HuH-7.5 (cell line): ENCODE measurements around the gene C1orf174.

Experiments used
- DNase-seq: peaks from one replicate; pipeline ENCODE4 v3.0.0; 2011; ENCODE audit warnings: low spot score

Gene C1orf174

DNA sequence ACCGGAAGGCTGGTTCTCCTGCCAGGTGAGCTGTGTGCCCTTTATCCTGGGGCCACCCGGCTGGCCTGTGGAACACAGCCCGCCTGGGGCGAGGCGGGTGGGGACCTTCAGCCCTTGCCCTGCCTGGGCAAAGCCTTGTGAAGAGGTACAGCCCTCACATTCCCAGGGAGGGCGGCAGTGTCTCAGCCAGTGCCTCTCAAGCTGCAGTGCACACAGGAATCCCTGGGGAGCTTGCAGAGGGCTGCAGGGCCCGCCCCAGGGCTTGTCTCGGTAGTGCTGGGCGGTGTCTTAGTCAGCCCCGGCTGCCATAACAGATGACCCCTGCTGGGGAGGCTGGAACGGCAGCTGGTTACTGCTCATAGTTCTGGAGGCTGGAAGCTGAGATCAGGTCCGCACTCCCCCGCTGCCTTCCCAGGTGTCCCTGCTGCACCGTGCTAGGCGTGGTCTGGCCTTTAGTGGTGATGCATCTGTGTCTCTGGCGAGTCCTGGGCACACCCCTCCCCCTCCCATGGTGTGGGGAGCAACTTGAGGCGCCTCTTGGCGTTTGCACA, 30.2 kb downstream of the C1orf174 start:
- DNase-seq, result no peak

DNA sequence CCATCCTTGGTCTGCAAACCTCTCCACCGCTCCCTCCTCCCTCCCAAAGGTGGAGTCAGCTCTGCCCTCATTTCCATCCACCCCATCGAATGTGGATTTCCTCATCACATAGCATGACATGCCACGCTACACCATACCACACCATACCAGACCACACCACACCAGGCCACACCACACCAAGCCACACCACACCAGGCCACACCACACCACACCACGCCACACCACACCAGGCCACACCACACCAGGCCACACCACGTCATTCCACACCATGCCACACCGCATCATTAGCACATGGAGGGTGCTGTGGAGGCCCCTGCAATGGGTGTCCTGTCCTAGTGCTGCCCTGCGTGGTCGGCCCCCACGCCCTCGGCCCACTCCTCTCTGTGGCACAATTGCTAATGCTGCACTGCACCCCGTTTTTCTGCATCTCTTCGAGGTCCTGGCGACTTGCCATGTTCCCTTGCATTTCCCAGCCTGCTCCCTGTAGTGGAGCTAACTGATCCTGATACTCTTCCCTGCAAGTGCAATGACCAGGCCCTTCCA, 31.5 kb downstream of the C1orf174 start:
- DNase-seq, result no peak

DNA sequence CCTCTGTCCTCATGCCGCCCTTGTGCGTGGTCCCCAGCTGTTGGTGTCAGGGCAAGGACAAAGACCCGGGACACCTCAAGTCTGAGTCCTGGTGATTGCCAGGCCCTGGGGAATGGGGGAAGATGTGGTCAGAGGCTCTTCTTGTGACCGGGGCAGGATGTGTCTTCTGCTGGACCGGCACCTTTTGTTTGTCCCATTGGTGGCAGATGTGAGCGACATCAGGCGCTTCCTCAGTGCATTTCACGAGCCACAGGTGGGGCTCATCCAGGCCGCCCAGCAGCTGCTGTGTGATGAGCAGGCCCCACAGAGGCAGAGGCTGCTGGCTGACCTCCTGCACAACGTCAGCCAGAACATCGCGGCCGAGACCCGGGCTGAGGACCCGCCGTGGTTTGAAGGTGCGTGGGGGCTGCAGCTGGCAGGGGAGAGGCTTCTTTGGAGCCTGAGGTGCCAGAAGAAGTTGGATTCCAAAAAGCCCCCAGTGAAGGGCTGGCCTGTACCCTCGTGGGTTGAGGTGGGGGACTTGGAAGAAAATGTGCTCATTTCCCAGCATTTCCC, 34.4 kb downstream of the C1orf174 start:
- no peak for DNase-seq

DNA sequence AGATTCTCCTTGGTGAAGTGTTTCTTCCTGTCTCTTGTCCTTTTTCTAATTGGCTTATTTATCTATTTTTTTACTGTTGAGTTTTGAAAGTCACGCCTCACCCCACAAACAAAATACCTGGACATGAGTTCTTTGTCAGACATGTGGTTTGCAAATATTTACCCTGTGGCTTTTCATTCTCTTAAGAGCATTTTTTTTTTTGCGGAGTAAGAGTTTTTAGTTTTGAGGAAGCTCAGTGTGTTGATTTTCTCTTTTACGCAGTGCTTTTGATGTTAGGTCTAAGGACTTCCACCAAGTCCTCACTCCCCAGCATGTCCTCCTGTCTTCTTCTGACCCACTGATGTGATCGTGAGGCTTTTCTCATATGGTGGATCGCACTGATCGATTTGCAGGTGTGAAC, 35.2 kb downstream of the C1orf174 start:
- DNase-seq, result no peak

DNA sequence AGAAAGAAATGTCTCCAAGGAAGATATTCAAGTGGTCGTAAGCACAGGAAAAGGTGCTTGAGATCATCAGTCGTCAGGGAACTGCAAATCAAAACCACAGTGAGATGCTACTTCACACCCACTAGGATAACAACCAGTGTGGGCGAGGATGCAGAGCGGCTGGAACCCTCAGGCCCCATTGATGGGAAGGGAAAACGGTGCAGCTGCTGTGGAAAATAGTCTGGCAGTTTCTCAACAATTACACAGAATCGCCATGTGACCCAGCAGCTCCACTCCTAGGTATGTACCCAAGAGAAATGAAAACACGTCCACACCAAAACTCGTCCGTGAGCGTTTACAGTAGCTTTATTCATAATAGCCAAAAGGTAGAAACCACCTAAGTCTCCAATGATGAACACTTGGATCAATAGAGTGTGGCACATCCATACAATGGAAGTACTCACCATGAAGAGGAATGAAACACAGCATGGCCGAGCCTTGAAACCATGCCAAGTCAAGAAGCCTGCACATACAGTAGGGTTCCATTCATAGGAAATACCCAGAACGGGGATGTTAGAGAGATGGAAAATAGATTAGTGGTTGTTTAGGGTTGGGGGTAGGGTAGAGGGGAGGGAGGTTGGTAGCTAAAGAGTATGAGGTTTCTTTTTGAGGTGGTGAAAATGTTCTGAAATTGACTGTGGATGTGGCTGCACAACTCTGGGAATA, 36.7 kb downstream of the C1orf174 start:
- no peak for DNase-seq

DNA sequence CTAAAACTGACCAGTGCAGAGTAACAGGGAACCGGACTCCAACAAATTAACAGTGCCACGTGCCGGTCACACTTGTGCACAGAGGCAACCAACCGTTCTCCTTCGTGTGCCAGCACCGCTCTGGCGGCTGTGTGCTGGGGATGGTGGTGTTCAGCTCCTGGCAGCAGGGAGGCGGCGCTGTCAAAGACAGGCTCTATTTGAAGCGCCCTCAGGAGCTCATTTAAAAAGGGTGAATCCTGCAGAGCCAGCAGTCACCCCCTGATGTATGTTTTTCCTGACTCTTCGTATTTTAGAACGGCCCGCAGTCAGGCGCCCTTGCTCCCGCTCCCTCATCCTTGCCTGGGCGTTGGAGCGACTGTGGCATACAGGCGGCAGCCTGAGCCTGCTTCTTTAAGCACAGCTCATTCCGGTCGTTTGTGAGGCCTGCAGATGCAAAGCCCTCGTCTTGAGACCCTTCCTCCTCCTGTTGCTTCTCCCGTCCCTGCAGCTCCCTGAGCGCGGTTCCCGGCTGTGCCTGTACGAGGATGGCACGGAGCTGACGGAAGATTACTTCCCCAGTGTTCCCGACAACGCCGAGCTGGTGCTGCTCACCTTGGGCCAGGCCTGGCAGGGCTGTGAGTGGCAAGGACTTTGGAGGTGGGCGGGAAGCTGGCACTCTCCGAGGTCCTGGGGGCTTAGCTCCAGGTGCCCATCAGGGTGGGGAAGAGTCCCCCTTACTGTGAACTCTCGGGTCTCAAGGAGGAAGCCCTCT, 41.7 kb downstream of the C1orf174 start:
- DNase-seq, result peak; percentile 33

DNA sequence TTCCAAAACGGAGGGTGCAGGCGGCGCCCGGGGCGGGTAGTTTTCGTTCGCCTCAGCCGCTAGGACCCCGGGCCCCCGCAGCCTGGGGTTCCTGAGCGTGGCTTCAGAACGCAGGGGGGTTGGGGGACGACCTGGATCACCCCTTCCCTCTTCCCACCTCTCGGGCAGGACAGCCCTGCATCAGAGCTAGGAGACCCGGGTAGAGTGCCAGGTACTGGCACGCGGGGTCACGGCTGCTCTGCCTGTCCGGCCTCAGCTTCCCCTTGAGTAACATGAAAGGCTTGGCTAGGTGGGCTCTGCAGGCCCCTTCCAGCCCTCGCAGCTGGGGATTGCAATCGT, 42.3 kb downstream of the C1orf174 start:
- DNase-seq, result peak; percentile 30

DNA sequence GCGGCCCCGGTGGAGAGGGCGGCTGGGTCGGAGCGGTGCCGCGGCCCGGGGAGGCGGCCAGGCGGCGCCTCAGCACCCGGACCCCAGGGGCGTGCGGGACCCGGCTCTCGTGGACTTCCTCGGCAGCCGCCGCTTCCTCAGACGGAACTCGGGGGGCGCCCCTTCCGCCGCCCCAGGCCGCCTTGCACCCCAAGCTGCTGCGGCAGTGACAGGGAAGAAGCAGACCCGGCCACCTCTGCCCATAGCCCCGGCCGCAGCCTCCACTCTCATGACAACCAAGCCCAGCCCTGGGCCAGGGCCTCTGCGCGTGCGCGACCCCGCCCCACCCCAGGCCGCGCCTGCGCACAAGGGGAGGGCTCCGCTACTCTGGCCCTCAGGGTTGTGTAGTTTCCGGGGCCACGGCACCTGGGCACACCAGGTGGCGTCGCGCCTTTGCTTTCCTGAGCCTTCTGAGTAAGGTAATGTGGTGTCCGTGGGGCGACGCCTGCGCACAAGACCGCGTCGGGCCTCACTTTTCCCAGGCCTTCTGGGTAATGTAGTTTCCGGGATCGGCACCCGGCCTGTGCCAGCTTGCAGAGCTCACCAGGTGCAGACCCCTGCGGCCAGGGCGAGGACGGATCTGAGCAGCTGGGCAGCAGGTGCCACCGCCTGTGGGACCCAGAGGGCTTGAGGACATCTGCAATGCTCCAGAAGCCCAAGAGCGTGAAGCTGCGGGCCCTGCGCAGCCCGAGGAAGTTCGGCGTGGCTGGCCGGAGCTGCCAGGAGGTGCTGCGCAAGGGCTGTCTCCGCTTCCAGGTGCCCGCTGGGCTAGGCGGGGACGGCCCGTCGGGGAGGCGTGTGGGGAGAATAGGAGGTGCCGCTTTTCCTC, 42.9 kb downstream of the C1orf174 start, which contains the start of the genes CEP104 and DFFB:
TSS of gene CEP104 (minus strand) at position 289 of the 868 bp plus-strand sequence. CDS start 4,804 bp downstream, outside the sequence.
TSS of gene DFFB (plus strand) at position 554 of the 868 bp plus-strand sequence. CDS start at position 682, 128 bp downstream.
- peak; percentile 99 for DNase-seq

DNA sequence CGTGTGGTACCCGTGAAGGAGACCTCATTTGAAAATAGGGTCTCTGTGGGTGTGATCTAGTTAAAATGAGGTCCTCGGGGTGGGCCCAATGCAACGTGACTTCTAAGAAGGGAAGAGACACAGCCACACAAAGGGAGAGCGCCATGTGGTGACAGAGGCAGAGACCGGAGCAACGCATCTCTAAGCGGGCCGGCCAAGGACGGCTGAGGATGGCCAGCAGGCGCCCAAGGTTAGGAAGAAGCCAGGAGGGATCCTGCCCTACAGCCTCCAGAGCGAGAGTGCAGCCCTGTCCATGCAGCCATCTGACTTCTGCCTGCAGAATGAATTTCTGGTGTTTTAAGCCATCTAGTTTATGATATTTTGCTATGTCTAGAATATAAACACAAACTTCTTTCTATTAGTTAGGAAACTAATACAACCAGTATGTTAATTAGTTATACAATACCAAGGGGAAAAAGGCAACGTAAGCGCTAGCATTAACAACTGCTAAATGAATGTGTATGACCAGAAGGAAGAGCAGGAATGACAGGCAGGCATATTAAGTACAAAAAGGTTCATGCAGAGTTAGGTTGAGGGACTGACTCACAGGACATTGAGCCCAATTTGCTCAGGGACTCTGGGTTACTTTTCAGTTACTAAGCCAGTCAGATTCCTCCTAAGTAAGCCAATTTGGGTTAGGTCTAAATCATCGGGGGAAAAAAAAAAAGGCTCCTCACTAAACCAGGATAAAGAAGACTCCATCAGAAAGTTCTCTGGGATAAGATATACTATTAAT, 47.2 kb downstream of the C1orf174 start:
- DNase-seq, result no peak

DNA sequence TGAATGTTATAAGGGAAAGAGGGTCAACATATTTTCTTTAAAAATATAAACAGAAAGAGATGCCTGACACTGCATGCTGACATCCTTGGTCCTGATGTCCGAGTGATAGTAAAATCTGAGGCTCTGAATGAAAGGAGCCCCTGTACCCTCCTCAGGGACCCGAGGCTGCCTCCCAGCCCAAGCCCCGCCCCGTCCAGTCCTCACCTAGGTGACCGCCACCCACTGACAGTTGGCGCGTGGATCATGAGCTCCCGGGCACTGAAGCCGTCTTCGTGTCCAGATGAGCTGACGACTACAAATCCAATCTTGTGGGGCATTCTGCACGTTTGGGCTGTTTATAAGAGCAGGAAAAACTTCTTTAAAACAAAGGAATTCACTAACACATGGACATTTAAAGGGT, 48.0 kb downstream of the C1orf174 start:
- DNase-seq, result no peak

DNA sequence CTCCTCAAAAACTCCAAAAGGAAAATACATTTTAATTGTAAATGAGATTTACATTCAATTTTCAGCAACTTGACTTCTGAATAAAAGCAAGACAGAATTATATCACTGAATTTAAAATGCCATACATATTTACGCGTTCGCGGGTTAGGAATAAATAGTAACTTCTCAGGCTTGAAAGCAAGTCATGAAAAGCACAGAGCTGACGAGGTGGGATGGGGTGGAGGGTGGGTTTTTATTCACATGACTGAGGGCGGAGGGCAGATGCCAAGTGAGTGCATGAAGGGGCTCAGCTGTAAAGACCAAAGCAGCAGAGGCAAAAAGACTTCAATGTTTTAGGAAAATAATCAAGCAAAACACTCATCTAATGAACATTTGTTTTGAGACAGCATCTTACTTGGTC, 48.8 kb downstream of the C1orf174 start:
- no peak for DNase-seq

DNA sequence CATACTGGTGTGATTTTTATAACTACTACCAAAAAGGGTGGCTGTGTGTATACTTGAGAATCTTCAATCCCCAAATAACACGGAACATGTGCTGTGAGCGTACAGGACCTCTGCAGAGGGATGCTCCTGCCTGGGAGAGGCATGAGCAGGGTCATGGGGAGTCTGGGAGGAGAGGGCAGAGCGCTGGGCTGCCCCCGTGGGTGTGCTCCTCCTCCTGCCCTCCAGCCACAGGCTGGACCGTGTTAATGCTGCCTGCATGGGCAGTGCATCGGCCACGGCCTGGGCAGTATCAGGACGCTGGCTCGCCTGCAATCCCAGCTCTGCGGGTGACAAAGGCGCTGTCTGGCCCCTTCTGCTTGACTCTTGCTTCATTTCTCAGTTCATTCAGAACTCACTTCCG, 49.2 kb downstream of the C1orf174 start:
- DNase-seq, result no peak

DNA sequence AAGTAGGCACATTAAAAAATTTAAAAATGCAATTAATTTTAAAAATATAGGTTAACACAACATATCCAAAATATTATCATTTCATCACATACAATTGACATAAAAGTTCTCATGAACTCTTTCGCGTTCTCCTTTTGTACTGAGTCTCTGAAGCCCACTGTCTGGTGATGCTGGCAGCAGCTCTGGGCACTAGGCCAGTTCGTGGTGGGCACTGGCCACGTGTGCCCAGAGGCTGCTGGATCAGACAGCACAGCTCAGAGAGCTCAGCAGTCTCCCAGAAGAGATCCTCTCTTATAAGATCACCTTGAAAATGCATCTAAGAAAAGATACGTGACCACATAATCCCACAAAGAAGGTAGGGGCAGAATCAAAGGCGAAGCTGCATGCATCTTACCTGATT, 53.0 kb downstream of the C1orf174 start:
- no peak for DNase-seq

DNA sequence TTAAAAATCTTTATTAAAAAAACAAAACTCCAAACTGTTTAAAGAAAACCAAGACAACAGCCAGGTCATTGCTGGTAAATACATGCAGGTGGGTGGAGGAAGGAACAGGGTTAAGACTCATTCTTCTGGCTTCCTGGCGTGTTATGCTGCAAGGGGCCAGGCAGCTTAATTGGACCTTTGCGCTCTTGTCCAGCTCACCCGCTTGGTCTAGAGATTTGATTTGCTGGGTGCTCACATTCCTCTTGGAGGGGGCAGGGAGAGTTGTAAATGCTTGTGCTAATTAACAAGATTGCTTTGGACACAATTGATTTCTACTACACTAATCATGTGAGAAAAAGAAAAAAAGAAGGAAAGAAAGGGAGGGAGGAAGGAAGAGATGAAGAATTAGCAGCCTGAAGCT, 53.5 kb downstream of the C1orf174 start:
- DNase-seq, result no peak

DNA sequence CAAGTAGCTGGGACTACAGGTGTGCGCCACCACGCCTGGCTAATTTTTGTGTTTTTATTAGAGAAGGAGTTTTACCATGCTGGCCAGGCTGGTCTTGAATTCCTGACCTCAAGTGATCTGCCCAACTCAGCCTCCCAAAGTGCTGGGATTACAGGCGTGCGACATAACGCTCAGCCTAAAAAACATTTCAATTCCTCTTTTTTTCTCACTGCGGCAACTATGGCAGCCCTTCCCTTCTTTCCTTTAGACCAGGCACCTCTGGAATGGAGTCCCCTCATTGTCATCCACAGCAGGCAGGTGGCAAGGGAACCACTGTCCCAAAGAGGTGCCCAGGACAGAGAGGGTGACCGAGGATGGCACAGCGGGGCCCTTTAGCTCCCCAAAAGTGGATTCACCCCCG, 57.2 kb downstream of the C1orf174 start:
- DNase-seq, result no peak

DNA sequence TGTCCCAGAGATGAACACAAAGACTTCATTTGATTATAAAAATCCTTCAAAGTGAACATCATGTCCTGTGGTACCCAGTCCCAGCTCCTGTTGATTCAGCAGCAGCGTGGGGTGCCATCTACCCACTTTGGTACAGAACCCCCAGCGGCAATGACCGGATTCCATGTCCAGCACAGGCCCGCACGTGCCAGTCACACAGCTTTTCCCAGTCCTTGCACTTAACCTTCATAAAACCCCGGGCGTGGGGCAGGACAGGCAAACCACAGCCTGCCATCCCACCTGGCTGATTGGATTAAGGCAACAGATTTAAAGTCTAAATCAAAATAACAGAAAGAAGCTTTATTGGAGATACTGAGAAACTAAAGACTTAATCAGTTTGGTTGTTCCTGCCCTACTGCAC, 58.6 kb downstream of the C1orf174 start:
- DNase-seq, result no peak
